ENCODE data around the gene KLHDC3.

DNA sequence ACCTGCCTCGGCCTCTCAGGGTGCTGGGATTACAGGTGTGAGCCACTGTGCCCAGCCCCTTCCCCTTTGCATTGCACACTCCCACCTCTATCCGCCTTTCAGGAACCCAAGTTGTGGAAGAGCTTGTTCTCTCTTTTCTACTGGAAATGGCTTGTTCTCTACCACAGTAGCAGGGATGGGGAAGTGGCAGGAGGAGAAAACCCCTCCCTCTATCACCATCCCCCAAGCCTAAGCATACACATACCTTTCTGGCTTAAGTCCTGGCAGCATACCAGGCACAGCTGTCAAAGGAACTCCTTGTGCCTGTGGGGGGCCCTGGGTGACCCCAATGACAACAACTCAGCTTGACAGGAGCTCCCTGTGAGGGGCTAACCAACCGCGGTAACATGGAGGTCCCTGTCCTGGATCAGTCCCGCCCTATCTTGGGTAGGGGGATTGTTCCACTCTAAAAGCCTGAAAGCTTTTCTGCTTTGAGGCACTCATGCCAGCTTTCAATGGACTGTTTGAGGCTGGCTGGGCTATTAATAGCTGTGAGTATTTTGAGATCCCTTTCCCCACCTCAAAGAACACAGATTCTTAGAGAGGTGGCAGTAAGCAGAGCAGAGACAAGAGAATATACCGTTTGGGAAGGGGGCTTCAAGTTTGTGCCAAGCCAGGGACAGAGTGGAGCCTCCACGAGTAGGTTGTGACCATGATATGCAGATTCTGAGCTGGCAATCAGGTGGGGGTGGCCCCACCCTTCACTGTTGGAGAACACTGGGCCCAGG, 2.3 kb downstream of the KLHDC3 start:
- TF ChIP-seq, protein P1, sequence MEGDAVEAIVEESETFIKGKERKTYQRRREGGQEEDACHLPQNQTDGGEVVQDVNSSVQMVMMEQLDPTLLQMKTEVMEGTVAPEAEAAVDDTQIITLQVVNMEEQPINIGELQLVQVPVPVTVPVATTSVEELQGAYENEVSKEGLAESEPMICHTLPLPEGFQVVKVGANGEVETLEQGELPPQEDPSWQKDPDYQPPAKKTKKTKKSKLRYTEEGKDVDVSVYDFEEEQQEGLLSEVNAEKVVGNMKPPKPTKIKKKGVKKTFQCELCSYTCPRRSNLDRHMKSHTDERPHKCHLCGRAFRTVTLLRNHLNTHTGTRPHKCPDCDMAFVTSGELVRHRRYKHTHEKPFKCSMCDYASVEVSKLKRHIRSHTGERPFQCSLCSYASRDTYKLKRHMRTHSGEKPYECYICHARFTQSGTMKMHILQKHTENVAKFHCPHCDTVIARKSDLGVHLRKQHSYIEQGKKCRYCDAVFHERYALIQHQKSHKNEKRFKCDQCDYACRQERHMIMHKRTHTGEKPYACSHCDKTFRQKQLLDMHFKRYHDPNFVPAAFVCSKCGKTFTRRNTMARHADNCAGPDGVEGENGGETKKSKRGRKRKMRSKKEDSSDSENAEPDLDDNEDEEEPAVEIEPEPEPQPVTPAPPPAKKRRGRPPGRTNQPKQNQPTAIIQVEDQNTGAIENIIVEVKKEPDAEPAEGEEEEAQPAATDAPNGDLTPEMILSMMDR (IDR thresholded peaks at IDR 0.05), result no peak
- no peak for TF ChIP-seq POLR2A (IDR thresholded peaks at IDR 0.05)

All from thyroid gland (tissue), 4 donors.